Breast epithelium (tissue), 3 donors: Measurements from ENCODE around the gene ZRANB1.

ENCODE experiments used
- POLR2A ChIP-seq: fragments of 450-650 bp; IDR thresholded peaks from one replicate; pipeline ENCODE4 v1.6.1; 2016; ENCODE audit warnings: antibody characterized with exemption, mild to moderate bottlenecking, moderate library complexity
- POLR2AphosphoS5 ChIP-seq, 3 donors: sonication (generic); formaldehyde crosslinking; IDR thresholded peaks; one replicate each; pipeline ENCODE4 v1.6.1; 2017; ENCODE audit warnings: antibody characterized with exemption in 3 of 3
- TF ChIP-seq, protein P1 (sequence below), 3 donors: fragments of 450-650 bp; IDR thresholded peaks; one replicate each; pipeline ENCODE4 v1.5.1; 2016 to 2017; ENCODE audit warnings: antibody characterized with exemption in 3 of 3, mild to moderate bottlenecking in 3 of 3, moderate library complexity in 3 of 3

DNA sequence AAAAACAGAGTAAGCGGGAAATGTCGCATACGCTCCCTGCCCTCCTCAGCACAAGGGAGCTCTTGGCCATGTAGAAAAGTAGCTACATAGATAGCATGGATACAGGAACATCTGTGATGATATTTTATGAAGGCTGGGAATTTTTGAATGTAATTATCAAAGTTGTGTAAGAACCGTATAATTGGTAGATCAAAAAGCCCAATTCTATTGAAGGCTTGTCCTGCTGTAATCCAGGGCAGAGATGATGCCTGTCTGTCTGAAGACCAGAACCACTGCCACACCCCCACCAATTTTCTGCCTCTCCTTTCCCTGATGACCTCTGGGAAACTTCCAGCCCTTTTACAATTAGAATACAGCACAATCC, 51.4 kb downstream of the ZRANB1 start:
- TF ChIP-seq, protein P1, sequence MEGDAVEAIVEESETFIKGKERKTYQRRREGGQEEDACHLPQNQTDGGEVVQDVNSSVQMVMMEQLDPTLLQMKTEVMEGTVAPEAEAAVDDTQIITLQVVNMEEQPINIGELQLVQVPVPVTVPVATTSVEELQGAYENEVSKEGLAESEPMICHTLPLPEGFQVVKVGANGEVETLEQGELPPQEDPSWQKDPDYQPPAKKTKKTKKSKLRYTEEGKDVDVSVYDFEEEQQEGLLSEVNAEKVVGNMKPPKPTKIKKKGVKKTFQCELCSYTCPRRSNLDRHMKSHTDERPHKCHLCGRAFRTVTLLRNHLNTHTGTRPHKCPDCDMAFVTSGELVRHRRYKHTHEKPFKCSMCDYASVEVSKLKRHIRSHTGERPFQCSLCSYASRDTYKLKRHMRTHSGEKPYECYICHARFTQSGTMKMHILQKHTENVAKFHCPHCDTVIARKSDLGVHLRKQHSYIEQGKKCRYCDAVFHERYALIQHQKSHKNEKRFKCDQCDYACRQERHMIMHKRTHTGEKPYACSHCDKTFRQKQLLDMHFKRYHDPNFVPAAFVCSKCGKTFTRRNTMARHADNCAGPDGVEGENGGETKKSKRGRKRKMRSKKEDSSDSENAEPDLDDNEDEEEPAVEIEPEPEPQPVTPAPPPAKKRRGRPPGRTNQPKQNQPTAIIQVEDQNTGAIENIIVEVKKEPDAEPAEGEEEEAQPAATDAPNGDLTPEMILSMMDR (IDR thresholded peaks at IDR 0.05), result no peak
- TF ChIP-seq POLR2AphosphoS5 (IDR thresholded peaks at IDR 0.05), result no peak
- no peak for TF ChIP-seq POLR2A
